ENCODE measurements around the gene FOSB. TPM values are rescaled to one million over a fixed set of nuclear protein-coding genes. Genes with fewer than 3 reads are reported as not detected.

The FOSB gene
- total RNA-seq, 1 donor from 2014 or later, result 13.3 TPM

- H2AFZ ChIP-seq (ENCODE audit: low read depth, low read length), result no peak overlapping the region
- H3K4me1 Mint-ChIP-seq (ENCODE audit: low read depth, unreplicated experiment), result peaks cover 9% of the 10 kb centered on the region
- peaks cover 9% of the 10 kb centered on the region for H3K36me3 ChIP-seq (ENCODE audit: insufficient read depth, low read length)
- DNase-seq (ENCODE audit: low read depth) (no peak), FAIRE-seq (no peak)
- no peaks in the 10 kb centered on the region for H3K27me3 Mint-ChIP-seq (ENCODE audit: low read depth, unreplicated experiment)
- H3K4me3 Mint-ChIP-seq (ENCODE audit: unreplicated experiment), result peak overlapping the region; percentile 98
- H3K27ac ChIP-seq (ENCODE audit: low read depth, low read length), result peak overlapping the region; percentile 87
- peak overlapping the region; percentile 80 for H3K27ac Mint-ChIP-seq (ENCODE audit: unreplicated experiment)
- peak overlapping the region; percentile 99 for H3K4me3 ChIP-seq (ENCODE audit: insufficient read depth, low read depth, low read length)
- peak overlapping the region; percentile 92 for H3K9ac ChIP-seq (ENCODE audit: low read length)
- peak overlapping the region; percentile 100 for H3K4me2 ChIP-seq (ENCODE audit: low read length)
- no peak for TF ChIP-seq CTCF (IDR thresholded peaks at IDR 0.05; ENCODE audit: insufficient read depth, low read depth, low read length)
- no peak for TF ChIP-seq EZH2 (IDR thresholded peaks at IDR 0.05; ENCODE audit: insufficient read depth, low read length)
- no peaks in the 10 kb centered on the region for H3K9me3 ChIP-seq (ENCODE audit: insufficient read depth, low read depth, low read length)
- H3K27me3 ChIP-seq (ENCODE audit: insufficient read depth, low read length), result no peaks in the 10 kb centered on the region
- H3K79me2 ChIP-seq (ENCODE audit: insufficient read depth, low read length), result peaks cover 60% of the 10 kb centered on the region
- H3K4me1 ChIP-seq (ENCODE audit: insufficient read depth, low read length), result peaks cover 23% of the 10 kb centered on the region
- peaks cover 7% of the 10 kb centered on the region for H3K36me3 Mint-ChIP-seq (ENCODE audit: low read depth, unreplicated experiment)
- H4K20me1 ChIP-seq (ENCODE audit: insufficient read depth, low read length), result peaks cover 38% of the 10 kb centered on the region
- H3K9me3 Mint-ChIP-seq (ENCODE audit: unreplicated experiment), result no peaks in the 10 kb centered on the region
Observed at GRCh38 chr19:45507872-45508416, 40.1 kb downstream of the FOSB start.

DNA sequence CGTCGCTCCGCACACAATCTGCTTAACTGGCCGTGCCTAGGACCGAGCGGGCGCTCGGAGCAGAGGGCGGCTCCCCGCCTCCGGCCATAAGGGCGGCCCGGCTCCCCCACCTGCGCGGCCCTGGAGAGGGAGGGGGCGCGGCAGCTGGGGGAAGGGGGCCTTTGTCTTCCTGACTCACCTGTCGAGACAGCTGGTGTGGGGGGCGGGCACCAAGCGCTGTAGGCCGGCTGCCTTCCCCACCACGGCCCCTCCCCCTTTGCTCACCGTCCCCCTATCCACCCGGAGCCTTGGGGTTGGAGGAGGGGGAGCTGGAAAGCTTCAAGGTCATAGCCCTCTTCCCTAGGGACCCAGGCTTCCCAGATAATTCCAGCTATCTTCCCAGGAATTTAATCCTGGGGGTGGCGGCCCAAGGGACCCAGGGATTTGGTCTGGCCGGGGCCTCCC, 40.6 kb downstream of the FOSB start:
- Histone ChIP-seq H3K9ac (ENCODE audit: low read length) (peak overlapping the region; percentile 92), H2AFZ (ENCODE audit: low read depth, low read length) (no peak overlapping the region), H3K4me1 (ENCODE audit: insufficient read depth, low read length) (peaks cover 23% of the 10 kb centered on the region), H3K36me3 (ENCODE audit: insufficient read depth, low read length) (peaks cover 11% of the 10 kb centered on the region), H3K27me3 (ENCODE audit: insufficient read depth, low read length) (no peaks in the 10 kb centered on the region), H3K79me2 (ENCODE audit: insufficient read depth, low read length) (peaks cover 65% of the 10 kb centered on the region), H3K9me3 (ENCODE audit: insufficient read depth, low read depth, low read length) (no peaks in the 10 kb centered on the region), H4K20me1 (ENCODE audit: insufficient read depth, low read length) (peaks cover 43% of the 10 kb centered on the region), H3K27ac (ENCODE audit: low read depth, low read length) (peak overlapping the region; percentile 87), H3K4me2 (ENCODE audit: low read length) (peak overlapping the region; percentile 100), H3K4me3 (ENCODE audit: insufficient read depth, low read depth, low read length) (peak overlapping the region; percentile 99)
- Mint-ChIP-seq H3K9me3 (ENCODE audit: unreplicated experiment) (no peaks in the 10 kb centered on the region), H3K4me1 (ENCODE audit: low read depth, unreplicated experiment) (peaks cover 10% of the 10 kb centered on the region), H3K27ac (ENCODE audit: unreplicated experiment) (peak overlapping the region; percentile 80), H3K4me3 (ENCODE audit: unreplicated experiment) (peak overlapping the region; percentile 98), H3K36me3 (ENCODE audit: low read depth, unreplicated experiment) (peaks cover 8% of the 10 kb centered on the region), H3K27me3 (ENCODE audit: low read depth, unreplicated experiment) (no peaks in the 10 kb centered on the region)
- DNase-seq (ENCODE audit: low read depth), result no peak
- TF ChIP-seq EZH2 (IDR thresholded peaks at IDR 0.05; ENCODE audit: insufficient read depth, low read length), result no peak
- no peak for TF ChIP-seq CTCF (IDR thresholded peaks at IDR 0.05; ENCODE audit: insufficient read depth, low read depth, low read length)
- no peak for FAIRE-seq
